Epithelial cell of esophagus (primary cell): ENCODE measurements around the gene ADIPOQ.
"Not testable (repeated sequence)": the region's sequence is repeated elsewhere in the genome, so short reads cannot be mapped to it uniquely, and the experiment has no call there.

ENCODE experiments used
- DNase-seq: peaks from one replicate; pipeline ENCODE4 v3.0.0; 2010; ENCODE audit warnings: low read depth
- H3K4me3 ChIP-seq: 2 replicates; pipeline ENCODE4 v1.5.1; 2011; ENCODE audit warnings: mild to moderate bottlenecking, low read length, control low read depth
- CTCF ChIP-seq: IDR thresholded peaks from 2 replicates; pipeline ENCODE4 v1.5.1; 2011; ENCODE audit warnings: low read depth, mild to moderate bottlenecking, low read length, control low read depth, inconsistent platforms; ENCODE audit not compliant: insufficient read depth; ENCODE audit errors: missing control alignments

The ADIPOQ gene

DNA sequence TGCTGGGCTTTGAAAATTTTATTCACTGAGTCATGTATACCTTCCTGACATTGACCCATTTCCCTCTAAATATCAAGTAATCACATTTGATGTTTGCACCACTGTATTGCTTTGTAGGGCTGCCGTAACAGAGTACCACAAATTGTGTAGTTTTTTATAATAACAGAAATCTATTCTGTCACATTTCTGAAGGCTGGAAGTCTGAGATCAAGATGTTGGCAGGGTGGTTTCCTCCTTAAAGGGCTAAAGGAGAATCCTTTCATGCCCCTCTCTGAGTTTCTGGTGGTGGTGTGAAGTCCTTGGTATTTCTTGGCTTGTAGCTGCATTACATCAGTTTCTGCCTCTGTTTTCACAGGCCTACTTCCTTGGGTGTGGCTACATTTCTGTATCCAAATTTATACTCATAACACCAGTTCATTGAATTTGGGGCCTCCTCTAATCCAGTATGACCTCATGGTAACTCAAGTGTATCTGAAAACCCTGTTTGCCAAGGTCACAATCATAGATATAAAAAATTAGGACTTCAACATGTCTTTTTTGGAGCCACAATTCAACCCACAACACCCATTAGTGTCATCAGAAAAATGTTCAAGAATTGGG lies 58.7 kb downstream of the ADIPOQ start:
- peak; percentile 37 for DNase-seq
- no peak for TF ChIP-seq CTCF
- no peak overlapping the region for H3K4me3 ChIP-seq

GRCh38 chr3:186902154-186902553 lies 59.6 kb downstream of the ADIPOQ start:
- no peak for DNase-seq
- no peak overlapping the region for H3K4me3 ChIP-seq
- TF ChIP-seq CTCF, result no peak

GRCh38 chr3:186902713-186903112 lies 60.2 kb downstream of the ADIPOQ start:
- no peak for TF ChIP-seq CTCF
- no peak overlapping the region for H3K4me3 ChIP-seq
- no peak for DNase-seq

GRCh38 chr3:186903676-186904075 lies 61.2 kb downstream of the ADIPOQ start:
- DNase-seq, H3K4me3 ChIP-seq: not testable (repeated sequence)

- not testable (repeated sequence) for H3K4me3 ChIP-seq, DNase-seq
Observed at GRCh38 chr3:186907075-186907474, 64.6 kb downstream of the ADIPOQ start.
